DND-41 (cell line): ENCODE data around the gene RNF207.

Experiments used
- CTCF ChIP-seq: IDR thresholded peaks from 2 replicates; pipeline ENCODE4 v1.5.1; 2012; ENCODE audit warnings: borderline replicate concordance, low read length, moderate library complexity, mild to moderate bottlenecking; ENCODE audit not compliant: poor library complexity, severe bottlenecking; ENCODE audit errors: extremely low read depth
- EZH2 ChIP-seq: IDR thresholded peaks from 3 replicates; pipeline ENCODE4 v1.6.1; 2012; ENCODE audit warnings: borderline replicate concordance, low read depth, mild to moderate bottlenecking, moderate library complexity, low read length, inconsistent platforms; ENCODE audit not compliant: severe bottlenecking

GRCh38 chr1:6222636-6223035, 16.7 kb downstream of the RNF207 start:
- TF ChIP-seq CTCF (no peak), EZH2 (no peak)
